GM15510 (cell line): ENCODE measurements around the gene ANKRD33B.

Experiments
- POLR2A ChIP-seq: IDR thresholded peaks from 3 replicates; pipeline ENCODE4 v1.6.1; 2011; ENCODE audit warnings: borderline replicate concordance; ENCODE audit not compliant: insufficient read length; ENCODE audit errors: extremely low read depth

ANKRD33B gene

GRCh38 chr5:10655972-10656830, 92.3 kb downstream of the ANKRD33B start:
- no peak for TF ChIP-seq POLR2A

GRCh38 chr5:10658265-10658664, 94.4 kb downstream of the ANKRD33B start:
- TF ChIP-seq POLR2A, result no peak

GRCh38 chr5:10660135-10660534, 96.3 kb downstream of the ANKRD33B start:
- TF ChIP-seq POLR2A, result no peak

- TF ChIP-seq POLR2A, result no peak
These were observed 97.0 kb downstream of the ANKRD33B start for GRCh38 chr5:10660720-10661387.

GRCh38 chr5:10661401-10661800, 97.5 kb downstream of the ANKRD33B start:
- no peak for TF ChIP-seq POLR2A

- no peak for TF ChIP-seq POLR2A
These were observed 98.2 kb downstream of the ANKRD33B start for GRCh38 chr5:10662083-10662482.

GRCh38 chr5:10662661-10663488, 99.0 kb downstream of the ANKRD33B start:
- no peak for TF ChIP-seq POLR2A

GRCh38 chr5:10663489-10664179, 99.8 kb downstream of the ANKRD33B start:
- TF ChIP-seq POLR2A, result no peak

GRCh38 chr5:10665799-10666198, 101.9 kb downstream of the ANKRD33B start:
- TF ChIP-seq POLR2A, result no peak

GRCh38 chr5:10666531-10667299, 102.8 kb downstream of the ANKRD33B start:
- no peak for TF ChIP-seq POLR2A

GRCh38 chr5:10667431-10668057, 103.7 kb downstream of the ANKRD33B start:
- no peak for TF ChIP-seq POLR2A

- no peak for TF ChIP-seq POLR2A
These were observed 104.8 kb downstream of the ANKRD33B start for GRCh38 chr5:10668697-10669096.

GRCh38 chr5:10669983-10670382, 106.1 kb downstream of the ANKRD33B start:
- no peak for TF ChIP-seq POLR2A

GRCh38 chr5:10671041-10672008, 107.5 kb downstream of the ANKRD33B start:
- TF ChIP-seq POLR2A, result no peak
